ENCODE results near the gene TOMM5.

TOMM5 gene

DNA sequence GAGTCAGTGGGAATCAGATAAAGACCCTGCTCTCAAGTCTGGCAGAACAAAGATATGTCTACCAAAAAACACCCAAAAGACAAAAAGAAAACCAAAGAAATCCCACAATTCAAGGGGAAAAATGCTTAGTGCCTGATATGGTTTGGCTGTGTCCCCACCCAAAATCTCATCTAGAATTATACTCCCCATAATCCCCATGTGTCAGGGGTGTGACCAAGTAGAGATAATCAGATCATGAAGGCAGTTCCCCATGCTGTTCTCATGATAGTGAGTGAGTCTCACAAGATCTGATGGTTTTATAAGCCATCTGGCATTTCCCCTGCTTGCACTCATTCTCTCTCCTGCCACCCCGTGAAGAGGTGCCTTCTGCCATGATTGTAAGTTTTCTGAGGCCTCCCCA is 29.6 kb downstream of the TOMM5 start:
- no peak for DNase-seq (ENCODE audit: low spot score)

DNA sequence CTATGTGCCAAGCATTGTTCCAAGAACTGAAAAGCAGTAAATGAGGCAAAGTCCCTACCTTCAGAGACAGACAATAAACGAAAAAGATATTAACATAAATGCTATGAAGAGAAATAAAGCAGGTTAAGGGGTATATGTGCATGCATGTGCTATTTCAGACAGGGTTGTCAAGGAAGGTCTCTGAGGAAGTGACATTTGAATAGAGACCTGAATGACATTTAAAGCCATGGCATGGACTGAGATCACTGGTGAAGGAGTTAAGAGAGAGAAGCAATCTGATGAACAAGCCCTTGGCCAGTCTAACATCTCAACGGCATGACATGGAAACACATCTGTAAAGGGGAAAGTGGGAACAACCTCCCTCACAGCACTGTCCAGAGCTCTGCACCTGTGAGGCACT is 30.7 kb downstream of the TOMM5 start:
- DNase-seq (ENCODE audit: low spot score): no peak

DNA sequence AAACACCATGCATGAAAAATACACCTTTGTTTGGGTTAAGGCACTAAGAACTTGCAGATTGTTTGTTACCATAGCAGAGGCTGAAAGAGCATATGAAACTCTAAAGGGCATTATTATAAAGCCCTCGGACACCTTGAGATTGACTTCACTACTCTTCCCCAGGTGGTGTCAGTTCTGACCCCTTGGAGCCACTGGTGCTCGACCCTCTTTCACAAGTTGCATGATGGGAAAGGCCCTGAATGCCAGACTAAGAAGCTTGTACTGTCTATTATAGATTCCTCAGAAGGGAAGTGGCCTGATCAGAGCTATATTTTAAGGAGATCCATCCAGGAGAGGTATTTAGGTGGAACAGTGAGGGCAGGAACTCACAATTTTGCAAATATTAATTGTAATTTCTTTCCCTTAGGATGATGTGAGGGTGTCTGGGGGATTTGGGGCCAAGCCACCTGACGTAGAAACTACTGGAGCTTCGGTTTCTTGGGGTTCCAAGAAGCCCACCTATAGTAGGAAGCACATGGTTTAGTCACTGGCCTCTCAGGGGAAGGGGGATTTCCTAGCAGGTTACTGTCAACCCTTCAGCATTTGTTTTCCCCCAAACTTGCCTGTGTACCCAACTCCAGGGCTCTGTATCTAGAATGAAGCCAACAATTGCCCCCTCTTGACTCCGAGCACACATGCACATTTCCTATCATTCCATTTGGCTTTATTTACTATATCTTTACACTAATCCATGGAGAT is 32.4 kb downstream of the TOMM5 start:
- no peak for DNase-seq (ENCODE audit: low spot score)

DNA sequence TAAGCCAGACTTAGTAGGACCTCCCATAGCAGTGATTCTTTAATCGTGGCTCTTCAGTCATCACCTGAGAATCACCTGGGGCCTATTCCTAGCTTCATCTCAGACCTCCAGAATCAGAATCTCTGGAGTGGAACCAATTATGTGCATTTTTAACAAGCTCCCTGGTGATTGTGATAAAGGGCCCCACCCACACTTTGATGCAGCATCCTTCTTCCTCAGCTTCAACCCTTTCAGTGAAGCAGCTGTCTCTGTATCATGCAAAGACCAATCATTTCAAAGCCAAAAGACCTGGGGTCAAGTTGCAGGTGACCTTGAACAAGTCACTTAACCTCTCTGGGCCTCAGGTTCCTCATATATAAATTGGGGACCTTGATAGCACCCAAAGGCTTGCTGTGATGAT is 33.3 kb downstream of the TOMM5 start:
- no peak for DNase-seq (ENCODE audit: low spot score)

DNA sequence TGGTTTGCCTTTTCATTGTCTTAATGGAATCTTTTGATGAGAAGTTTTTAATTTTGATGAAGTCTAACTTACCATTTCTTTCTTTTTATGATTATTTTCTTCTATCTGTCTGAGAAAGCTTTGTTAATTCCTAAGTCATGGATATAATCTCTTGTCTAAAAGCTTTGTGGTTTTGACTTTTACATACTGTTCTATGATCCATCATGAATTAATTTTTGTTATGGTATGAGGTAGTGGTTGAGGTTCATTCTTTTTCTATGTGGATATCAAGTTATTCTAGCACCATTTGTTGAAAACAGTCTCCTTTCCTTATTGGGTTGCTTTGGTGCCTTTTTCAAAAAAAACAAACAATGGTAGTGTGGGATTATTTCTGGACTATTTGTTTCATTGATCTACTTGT is 36.6 kb downstream of the TOMM5 start:
- DNase-seq (ENCODE audit: low spot score): no peak

DNA sequence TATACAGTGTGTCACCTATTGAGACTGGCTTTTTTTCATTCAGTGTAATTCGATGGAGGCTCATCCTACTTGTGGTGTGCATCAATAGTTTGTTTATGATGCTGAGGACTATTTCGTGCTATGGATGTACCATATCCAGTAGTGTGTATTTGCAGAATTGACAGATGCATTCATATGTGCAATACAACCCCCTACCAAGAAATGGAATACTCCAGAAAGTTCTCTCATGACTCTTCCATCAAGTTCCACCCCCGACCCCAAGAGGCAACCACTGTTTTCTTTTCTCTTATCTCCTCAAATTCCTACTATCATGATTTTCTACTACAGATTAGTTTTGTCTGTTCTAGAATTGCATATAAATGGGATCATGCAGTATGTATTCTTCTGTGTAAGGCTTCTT is 38.1 kb downstream of the TOMM5 start:
- no peak for DNase-seq (ENCODE audit: low spot score)

DNA sequence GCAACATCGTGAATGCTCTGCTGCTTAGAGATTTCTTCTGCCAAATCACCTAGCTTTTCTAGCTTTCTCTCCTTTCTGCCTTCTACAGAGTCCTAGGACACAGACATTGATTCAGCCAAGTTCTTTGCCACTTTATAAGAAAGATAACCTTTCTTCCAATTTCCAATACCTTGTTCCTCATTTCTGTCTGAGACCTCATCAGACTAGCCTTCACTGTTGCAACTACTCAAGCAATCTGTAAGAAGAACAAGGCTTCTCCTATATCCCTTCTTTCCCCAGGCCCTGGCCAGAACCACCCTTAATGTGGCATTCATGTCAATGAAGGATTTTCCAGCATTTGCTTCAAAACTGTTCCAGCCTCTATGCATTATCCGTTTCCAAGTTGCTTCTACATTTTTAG is 40.5 kb downstream of the TOMM5 start:
- DNase-seq (ENCODE audit: low spot score): no peak

DNA sequence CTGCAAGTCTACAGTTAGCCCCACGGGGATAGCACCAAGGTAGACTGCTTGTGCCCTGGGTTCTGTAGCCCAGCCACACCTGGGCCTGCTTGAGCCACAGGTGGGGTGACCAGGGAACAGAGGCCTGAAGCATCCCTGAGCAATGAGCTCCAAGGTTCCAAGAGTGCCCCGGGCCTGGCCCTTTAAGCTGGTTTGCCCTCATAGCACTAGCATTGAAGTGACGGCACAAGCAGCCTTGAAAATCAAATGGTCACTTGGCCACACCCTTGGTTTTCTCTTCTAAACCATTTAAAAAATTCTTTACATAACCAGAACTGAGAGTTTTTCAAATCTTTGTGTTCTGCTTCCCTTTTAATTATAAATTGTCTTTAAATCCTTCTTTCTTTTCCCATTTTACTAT is 40.9 kb downstream of the TOMM5 start:
- DNase-seq (ENCODE audit: low spot score): no peak

DNA sequence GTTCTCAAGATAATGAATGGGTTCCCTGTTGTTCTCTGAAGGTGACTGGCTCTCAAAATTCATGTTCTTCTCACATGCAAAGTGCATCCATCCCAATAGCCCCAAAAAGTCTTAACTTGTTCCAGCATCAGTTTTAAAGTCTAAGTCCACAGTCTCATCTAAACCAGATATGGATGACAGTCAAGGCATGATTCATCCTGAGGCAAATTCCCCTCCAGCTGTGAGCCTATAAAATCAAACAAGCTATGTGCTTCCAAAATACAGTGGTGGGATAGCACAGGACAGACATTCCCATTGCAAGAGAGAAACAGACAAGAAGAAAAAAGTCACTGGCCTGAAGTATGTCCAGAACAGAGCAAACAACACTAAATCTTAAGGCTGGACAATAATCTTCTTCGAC is 41.6 kb downstream of the TOMM5 start:
- no peak for DNase-seq (ENCODE audit: low spot score)

DNA sequence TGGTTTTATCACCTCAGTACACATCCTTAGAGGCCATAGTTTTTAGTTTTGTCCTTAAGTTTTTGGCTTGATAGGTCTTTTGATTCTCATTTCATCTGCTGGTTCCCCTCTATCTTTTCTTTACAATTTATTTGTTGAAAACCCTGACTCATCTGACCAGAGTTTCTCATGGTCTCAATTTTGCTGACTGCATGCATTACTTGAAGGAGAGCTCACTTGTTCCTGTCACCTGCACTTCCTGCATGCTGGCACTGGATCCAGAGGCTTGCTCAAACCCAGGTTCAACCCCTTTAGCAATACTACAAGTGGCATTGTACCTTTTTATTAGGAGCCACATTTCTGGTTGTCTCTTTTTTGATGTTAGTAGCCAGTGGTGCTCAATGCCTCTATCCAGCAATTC is 42.9 kb downstream of the TOMM5 start:
- no peak for DNase-seq (ENCODE audit: low spot score)

DNA sequence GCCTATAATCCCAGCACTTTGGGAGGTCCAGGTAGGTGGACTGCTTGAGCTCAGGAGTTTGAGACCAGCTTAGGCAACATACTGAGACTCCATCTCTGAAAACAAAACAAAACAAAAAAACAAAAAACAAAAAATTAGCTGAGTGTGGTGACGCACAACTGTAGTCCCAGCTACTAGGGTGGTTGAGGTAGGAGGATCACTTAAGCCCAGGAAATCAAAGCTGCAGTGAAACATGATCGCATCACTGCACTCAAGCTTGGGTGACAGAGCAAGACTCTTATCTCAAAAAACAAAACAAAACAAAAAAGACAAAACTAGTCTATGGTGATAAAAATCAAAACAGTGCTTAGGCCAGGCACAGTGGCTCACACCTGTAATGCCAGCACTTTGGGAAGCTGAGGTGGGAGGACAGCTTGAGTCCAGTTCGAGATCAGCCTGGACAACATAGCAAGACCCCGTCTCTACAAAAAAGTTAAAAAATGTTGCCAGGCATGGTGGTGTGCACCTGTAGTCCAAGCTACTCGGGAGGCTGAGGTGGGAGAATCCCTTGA is 45.0 kb downstream of the TOMM5 start:
- no peak for DNase-seq (ENCODE audit: low spot score)

DNA sequence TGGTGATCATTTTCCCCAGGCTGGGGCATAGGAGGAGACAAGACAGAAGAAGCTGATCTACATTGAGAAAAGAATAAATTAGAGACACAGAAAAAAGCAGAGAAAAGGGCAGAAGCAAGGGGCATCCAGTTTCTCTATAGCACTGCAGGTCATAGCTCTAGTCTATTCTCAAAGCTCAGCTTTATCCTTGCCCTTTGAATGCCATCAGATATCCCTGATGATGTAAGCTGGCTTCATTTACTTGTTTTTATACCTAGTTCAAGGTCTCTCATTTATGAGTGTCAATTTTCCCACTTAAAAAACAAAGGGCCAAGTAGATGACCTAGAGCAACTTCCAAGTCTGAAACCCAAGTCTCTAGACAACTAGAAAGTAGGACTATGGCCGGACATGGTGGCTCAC is 48.9 kb downstream of the TOMM5 start:
- no peak for DNase-seq (ENCODE audit: low spot score)

DNA sequence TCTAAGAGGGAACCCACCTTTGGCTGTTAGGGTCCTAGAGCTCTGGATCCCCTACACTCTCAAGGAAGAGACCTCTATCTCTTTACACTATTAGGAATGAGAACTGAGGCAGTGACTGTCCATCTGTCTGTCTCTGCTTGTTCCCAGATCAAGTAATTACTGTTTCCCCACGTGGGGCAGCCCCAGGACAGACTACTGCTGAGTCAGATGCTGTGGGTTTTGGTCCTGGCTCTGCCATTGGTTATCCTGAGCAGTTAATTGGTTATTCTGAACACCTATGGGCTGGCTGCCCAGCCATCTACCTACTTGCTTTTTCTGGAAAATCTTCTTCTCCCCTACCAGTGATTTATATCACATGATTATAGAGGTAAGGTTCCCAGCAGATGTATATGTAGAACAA is 49.5 kb downstream of the TOMM5 start:
- no peak for DNase-seq (ENCODE audit: low spot score)

DNA sequence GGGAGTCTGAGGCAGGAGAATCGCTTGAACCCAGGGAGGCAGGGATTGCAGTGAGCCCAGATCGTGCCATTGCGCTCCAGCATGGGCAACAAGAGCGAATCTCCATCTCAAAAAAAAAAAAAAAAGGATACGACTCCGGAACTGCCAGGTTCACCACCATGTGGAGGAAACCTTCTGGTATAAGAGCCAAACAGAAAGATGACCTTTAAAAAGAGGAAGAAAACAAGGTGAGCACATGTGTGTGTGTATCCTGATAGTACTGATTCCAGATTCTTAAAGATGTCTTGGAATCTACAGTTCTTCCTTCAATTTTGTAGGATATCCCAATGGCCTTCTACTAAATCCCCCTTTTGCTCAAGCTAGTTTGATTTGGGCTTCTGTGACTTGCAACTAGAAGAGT is 49.9 kb downstream of the TOMM5 start:
- DNase-seq (ENCODE audit: low spot score): no peak

DNA sequence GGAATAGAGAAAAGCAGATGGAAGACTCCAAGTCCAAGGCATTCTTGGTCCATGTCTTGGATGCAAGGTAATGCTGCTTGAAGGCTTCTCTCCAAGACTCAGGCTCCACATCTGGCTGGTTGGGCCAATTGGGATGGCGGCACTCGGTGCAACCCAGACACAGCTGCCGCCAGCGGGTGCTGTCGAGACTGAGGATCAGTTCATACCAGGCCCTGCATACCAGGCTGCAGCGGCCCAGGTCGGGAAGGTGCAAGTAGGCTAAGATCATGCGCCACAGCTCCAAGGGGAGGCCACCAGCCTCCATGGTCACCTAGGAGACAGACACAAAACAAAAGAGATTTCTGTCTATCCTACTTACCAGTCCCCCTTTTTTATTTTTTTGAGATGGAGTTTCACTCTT is 50.9 kb downstream of the TOMM5 start:
- no peak for DNase-seq (ENCODE audit: low spot score)

DNA sequence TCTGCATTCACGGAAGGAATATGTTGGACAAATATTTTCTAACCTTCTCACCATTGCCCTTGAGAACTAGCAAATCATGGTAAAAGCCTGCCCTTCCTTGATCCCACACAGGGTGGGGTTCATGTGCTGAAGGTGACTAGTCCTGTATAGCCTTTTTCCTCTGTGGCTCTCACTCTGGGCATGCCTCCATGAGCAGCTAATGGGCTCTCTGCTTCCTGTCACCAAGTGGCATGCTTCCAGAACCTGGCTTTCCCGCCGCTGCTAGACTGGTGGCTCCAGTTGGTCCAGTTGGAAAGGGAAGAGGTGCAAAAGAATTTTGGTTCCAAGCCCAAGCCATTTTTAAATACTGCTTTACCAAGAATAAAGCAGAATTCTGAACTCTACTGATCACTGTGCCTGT is 51.8 kb downstream of the TOMM5 start:
- no peak for DNase-seq (ENCODE audit: low spot score)

DNA sequence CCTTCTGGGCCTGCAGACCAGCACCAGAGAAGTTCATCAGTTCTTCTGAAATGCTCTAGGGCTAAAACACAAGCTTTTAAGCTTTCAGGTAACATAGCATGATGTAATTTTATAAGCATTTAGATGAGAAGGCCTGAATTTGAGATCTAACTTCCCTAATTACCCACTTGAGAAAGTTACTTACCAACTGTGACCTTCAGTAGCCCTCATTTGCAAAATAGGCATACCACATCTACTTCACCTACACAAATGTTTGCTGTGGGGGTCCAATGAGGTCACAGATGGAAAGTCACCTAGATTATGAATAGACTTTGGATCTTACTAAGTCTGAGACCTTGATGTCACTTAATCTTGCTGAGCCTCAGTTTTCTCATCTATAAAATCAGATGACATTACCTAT is 52.8 kb downstream of the TOMM5 start:
- no peak for DNase-seq (ENCODE audit: low spot score)

All from ecto neural progenitor cell (in vitro differentiated cells).